Neural progenitor cell (in vitro differentiated cells): ENCODE data around the gene NCOA3. TPM values are rescaled to one million over a fixed set of nuclear protein-coding genes. Genes with fewer than 3 reads are reported as not detected.
"Not testable (repeated sequence)": the region's sequence is repeated elsewhere in the genome, so short reads cannot be mapped to it uniquely, and the experiment has no call there.

Source experiments
- DNase-seq: peaks from one replicate; pipeline ENCODE4 v3.0.0-alpha.2; 2016; ENCODE audit warnings: low spot score
- H2AFZ ChIP-seq: fragments of 200-600 bp; sonication (generic); replicated peaks from 2 replicates; pipeline ENCODE4 v1.6.1; 2016; ENCODE audit warnings: antibody characterized with exemption
- H3F3A ChIP-seq: fragments of 200-600 bp; sonication (generic); 2 replicates; pipeline ENCODE4 v1.6.1; 2016; ENCODE audit warnings: antibody characterized with exemption, low read depth
- H3K27ac ChIP-seq: fragments of 200-600 bp; sonication (generic); 2 replicates; pipeline ENCODE4 v1.5.1; 2016; ENCODE audit warnings: mild to moderate bottlenecking
- H3K27me3 ChIP-seq: fragments of 200-600 bp; sonication (generic); 2 replicates; pipeline ENCODE4 v1.6.1; 2016; ENCODE audit warnings: mild to moderate bottlenecking, moderate library complexity
- H3K36me3 ChIP-seq: fragments of 200-600 bp; sonication (generic); 2 replicates; pipeline ENCODE4 v1.5.1; 2016
- H3K4me1 ChIP-seq: fragments of 200-600 bp; sonication (generic); 2 replicates; pipeline ENCODE4 v1.6.1; 2016; ENCODE audit warnings: mixed run types
- H3K4me2 ChIP-seq: fragments of 200-600 bp; sonication (generic); 2 replicates; pipeline ENCODE4 v1.6.1; 2016
- H3K4me3 ChIP-seq: fragments of 200-600 bp; sonication (generic); 2 replicates; pipeline ENCODE4 v1.5.1; 2016
- H3K79me2 ChIP-seq: fragments of 200-600 bp; sonication (generic); 2 replicates; pipeline ENCODE4 v1.6.1; 2016; ENCODE audit warnings: low read depth
- H3K9ac ChIP-seq: fragments of 200-600 bp; sonication (generic); 2 replicates; pipeline ENCODE4 v1.6.1; 2016
- H3K9me3 ChIP-seq: fragments of 200-600 bp; sonication (generic); 2 replicates; pipeline ENCODE4 v1.5.1; 2016; ENCODE audit warnings: low read depth
- H4K20me1 ChIP-seq: fragments of 200-600 bp; sonication (generic); 2 replicates; pipeline ENCODE4 v1.6.1; 2016; ENCODE audit warnings: low read depth
- H3K27ac Mint-ChIP-seq: 3 replicates; pipeline ENCODE4 v1.8.0; 2021; ENCODE audit warnings: mixed read lengths
- H3K27me3 Mint-ChIP-seq: 2 replicates; pipeline ENCODE4 v1.8.0; 2022; ENCODE audit warnings: low read depth, mild to moderate bottlenecking, inconsistent platforms, moderate library complexity, mixed read lengths; ENCODE audit not compliant: insufficient read depth
- H3K36me3 Mint-ChIP-seq: 3 replicates; pipeline ENCODE4 v1.8.0; 2021; ENCODE audit warnings: mixed read lengths
- H3K4me1 Mint-ChIP-seq: 3 replicates; pipeline ENCODE4 v1.8.0; 2021; ENCODE audit warnings: mixed read lengths
- H3K4me3 Mint-ChIP-seq: 3 replicates; pipeline ENCODE4 v1.8.0; 2021; ENCODE audit warnings: mild to moderate bottlenecking, moderate library complexity, mixed read lengths
- H3K9me3 Mint-ChIP-seq: 3 replicates; pipeline ENCODE4 v1.8.0; 2020; ENCODE audit warnings: mixed read lengths
- CTCF ChIP-seq: fragments of 200-600 bp; sonication (generic); IDR thresholded peaks from 2 replicates; pipeline ENCODE4 v1.5.1; 2017; ENCODE audit warnings: antibody characterized with exemption, mild to moderate bottlenecking
- EZH2 ChIP-seq: fragments of 200-600 bp; sonication (generic); IDR thresholded peaks from 2 replicates; pipeline ENCODE4 v1.6.1; 2017; ENCODE audit warnings: antibody characterized with exemption, mild to moderate bottlenecking, moderate library complexity
- EZH2phosphoT487 ChIP-seq: fragments of 200-600 bp; sonication (generic); IDR thresholded peaks from 2 replicates; pipeline ENCODE4 v1.6.1; 2017; ENCODE audit warnings: antibody characterized with exemption
- total RNA-seq: library from RNA; depleted of rRNA; stranded (reverse); fragments of >200 nt; gene quantifications from 2 replicates; pipeline ENCODE4 v1.2.3, GENCODE V29; 2015; ENCODE audit warnings: low replicate concordance

NCOA3 gene
- total RNA-seq, 1 donor from 2014 or later = 64.5 TPM

- no peaks in the 10 kb centered on the region for H4K20me1 ChIP-seq
- TF ChIP-seq EZH2 (no peak), EZH2phosphoT487 (no peak), CTCF (no peak)
- Mint-ChIP-seq H3K36me3 (peaks cover 19% of the 10 kb centered on the region), H3K4me1 (peaks cover 2% of the 10 kb centered on the region), H3K27me3 (no peaks in the 10 kb centered on the region), H3K27ac (no peak overlapping the region), H3K9me3 (peaks cover 2% of the 10 kb centered on the region), H3K4me3 (no peak overlapping the region)
- H3K27ac ChIP-seq = no peak overlapping the region
- H3K9me3 ChIP-seq = no peaks in the 10 kb centered on the region
- no peak overlapping the region for H3K4me2 ChIP-seq
- no peaks in the 10 kb centered on the region for H3K27me3 ChIP-seq
- no peak overlapping the region for H3K9ac ChIP-seq
- H2AFZ ChIP-seq = no peak overlapping the region
- no peaks in the 10 kb centered on the region for H3K4me1 ChIP-seq
- H3K4me3 ChIP-seq = no peak overlapping the region
- H3K36me3 ChIP-seq = peaks cover 5% of the 10 kb centered on the region
- H3F3A ChIP-seq = peaks cover 3% of the 10 kb centered on the region
- no peak for DNase-seq
- H3K79me2 ChIP-seq = peaks cover 83% of the 10 kb centered on the region
Measured at GRCh38 chr20:47594157-47594556, 92.5 kb downstream of the NCOA3 start.

GRCh38 chr20:47595138-47595537, 93.5 kb downstream of the NCOA3 start:
- H3K27ac ChIP-seq, DNase-seq, H3K9me3 Mint-ChIP-seq, H3K9me3 ChIP-seq, H2AFZ ChIP-seq, H4K20me1 ChIP-seq, H3K4me3 ChIP-seq, H3K9ac ChIP-seq, H3K4me3 Mint-ChIP-seq, H3K27me3 ChIP-seq, H3K27ac Mint-ChIP-seq, H3K4me2 ChIP-seq, H3K4me1 ChIP-seq, H3K27me3 Mint-ChIP-seq, H3K36me3 ChIP-seq, H3F3A ChIP-seq, H3K4me1 Mint-ChIP-seq: not testable (repeated sequence)
- H3K79me2 ChIP-seq = peaks cover 83% of the 10 kb centered on the region
- peaks cover 21% of the 10 kb centered on the region for H3K36me3 Mint-ChIP-seq

- Histone ChIP-seq H3K9me3 (no peaks in the 10 kb centered on the region), H3K4me3 (no peak overlapping the region), H4K20me1 (no peaks in the 10 kb centered on the region), H3K9ac (no peak overlapping the region), H3K27ac (no peak overlapping the region), H3K79me2 (peaks cover 83% of the 10 kb centered on the region), H3K4me2 (no peak overlapping the region), H3K4me1 (no peaks in the 10 kb centered on the region), H3K27me3 (no peaks in the 10 kb centered on the region), H2AFZ (no peak overlapping the region), H3F3A (peaks cover 3% of the 10 kb centered on the region), H3K36me3 (no peaks in the 10 kb centered on the region)
- peaks cover 2% of the 10 kb centered on the region for H3K9me3 Mint-ChIP-seq
- peaks cover 21% of the 10 kb centered on the region for H3K36me3 Mint-ChIP-seq
- H3K4me1 Mint-ChIP-seq = peaks cover 2% of the 10 kb centered on the region
- TF ChIP-seq EZH2 = no peak
- TF ChIP-seq CTCF = no peak
- TF ChIP-seq EZH2phosphoT487 = no peak
- no peak overlapping the region for H3K4me3 Mint-ChIP-seq
- no peak for DNase-seq
- H3K27me3 Mint-ChIP-seq = no peaks in the 10 kb centered on the region
- no peak overlapping the region for H3K27ac Mint-ChIP-seq
Measured at GRCh38 chr20:47596003-47596571, 94.4 kb downstream of the NCOA3 start.

GRCh38 chr20:47597090-47597489, 95.4 kb downstream of the NCOA3 start:
- H4K20me1 ChIP-seq = no peaks in the 10 kb centered on the region
- H3K27me3 ChIP-seq = no peaks in the 10 kb centered on the region
- DNase-seq = no peak
- no peak for TF ChIP-seq EZH2
- TF ChIP-seq EZH2phosphoT487 = no peak
- TF ChIP-seq CTCF = no peak
- H3F3A ChIP-seq = peaks cover 3% of the 10 kb centered on the region
- H3K27ac ChIP-seq = no peak overlapping the region
- H3K27ac Mint-ChIP-seq = no peak overlapping the region
- no peak overlapping the region for H3K4me3 ChIP-seq
- H3K79me2 ChIP-seq = peaks cover 81% of the 10 kb centered on the region
- H3K9ac ChIP-seq = no peak overlapping the region
- no peak overlapping the region for H3K4me2 ChIP-seq
- no peaks in the 10 kb centered on the region for H3K27me3 Mint-ChIP-seq
- H3K9me3 ChIP-seq = no peaks in the 10 kb centered on the region
- H3K36me3 ChIP-seq = no peaks in the 10 kb centered on the region
- H3K9me3 Mint-ChIP-seq = peaks cover 2% of the 10 kb centered on the region
- no peak overlapping the region for H3K4me3 Mint-ChIP-seq
- H3K36me3 Mint-ChIP-seq = peaks cover 21% of the 10 kb centered on the region
- H3K4me1 ChIP-seq = no peaks in the 10 kb centered on the region
- no peak overlapping the region for H2AFZ ChIP-seq
- no peaks in the 10 kb centered on the region for H3K4me1 Mint-ChIP-seq
